Upper lobe of left lung (tissue), 6 donors: ENCODE measurements around the gene RPS14. TPM values are rescaled to one million over a fixed set of nuclear protein-coding genes. Genes with fewer than 3 reads are reported as not detected.

Experiments
- ATAC-seq, 2 donors: fragments of 200-7000 bp; cut with Tn5 transposase; one replicate each; pipeline ENCODE4 v1.9.1; 2022; ENCODE audit warnings: mild to moderate bottlenecking in 2 of 2, moderate library complexity in 2 of 2; ENCODE audit not compliant: low FRiP score in 2 of 2
- DNase-seq, 2 donors: peaks; one replicate each; pipeline ENCODE4 v3.0.0-alpha.2; 2019 to 2020
- H3K27ac ChIP-seq, 4 donors: fragments of 200-600 bp; sonication (generic); one replicate each; pipeline ENCODE4 v1.5.1; 2016 to 2019
- H3K27me3 ChIP-seq, 4 donors: fragments of 200-600 bp; sonication (generic); one replicate each; pipeline ENCODE4 v1.5.1; 2017 to 2019
- H3K36me3 ChIP-seq, 4 donors: fragments of 200-600 bp; sonication (generic); one replicate each; pipeline ENCODE4 v1.5.1; 2016 to 2019
- H3K4me1 ChIP-seq, 4 donors: fragments of 200-600 bp; sonication (generic); one replicate each; pipeline ENCODE4 v1.5.1; 2018 to 2019
- H3K4me3 ChIP-seq, 4 donors: fragments of 200-600 bp; sonication (generic); one replicate each; pipeline ENCODE4 v1.5.1; 2017 to 2019; ENCODE audit warnings: mild to moderate bottlenecking in 2 of 4, moderate library complexity in 1 of 4
- H3K9me3 ChIP-seq, 4 donors: fragments of 200-600 bp; sonication (generic); one replicate each; pipeline ENCODE4 v1.5.1; 2018 to 2019
- EP300 ChIP-seq, 4 donors: sonication (generic); formaldehyde crosslinking; IDR thresholded peaks; one replicate each; pipeline ENCODE4 v1.5.1; 2017; ENCODE audit warnings: antibody characterized with exemption in 4 of 4, control low read depth in 2 of 4
- POLR2A ChIP-seq, 4 donors: fragments of 450-650 bp; IDR thresholded peaks; one replicate each; pipeline ENCODE4 v1.5.1; 2016 to 2017; ENCODE audit warnings: antibody characterized with exemption in 4 of 4, mild to moderate bottlenecking in 2 of 4
- POLR2AphosphoS5 ChIP-seq, 2 donors: sonication (generic); formaldehyde crosslinking; IDR thresholded peaks; one replicate each; pipeline ENCODE4 v1.5.1; 2017; ENCODE audit warnings: antibody characterized with exemption in 2 of 2
- WGBS, 2 donors: methylation state at CpG; one replicate each; pipeline ENCODE4 v1.1.5; 2017 to 2018; 5-methylcytosine and 5-hydroxymethylcytosine counted together
- total RNA-seq, 6 donors: library from RNA; depleted of rRNA in 4 of 6; stranded (reverse); fragments of >200 nt in 4 of 6; gene quantifications; one replicate each; pipeline versions ENCODE4 v1.1.0 to v1.2.1, GENCODE V29; 2016 to 2021
- TF ChIP-seq, protein P1 (sequence below), 6 experiments: fragments of 450-650 bp in 4 of 6; fragments of 200-600 bp in 2 of 6; sonication (generic) in 2 of 6; IDR thresholded peaks; one replicate each; pipeline ENCODE4 v1.5.1; 2016 to 2019; ENCODE audit warnings: antibody characterized with exemption in 6 of 6
- donor health status: DM: no; HTN: no; CAD: no; lungs with moderate emphysema.
- donor health status: DM: no; HTN: yes; CAD: no; lungs with severe emphysema.

Gene RPS14
- total RNA-seq, 6 donors from 2014 or later = 806 to 1,982 (median 1,727) TPM

DNA sequence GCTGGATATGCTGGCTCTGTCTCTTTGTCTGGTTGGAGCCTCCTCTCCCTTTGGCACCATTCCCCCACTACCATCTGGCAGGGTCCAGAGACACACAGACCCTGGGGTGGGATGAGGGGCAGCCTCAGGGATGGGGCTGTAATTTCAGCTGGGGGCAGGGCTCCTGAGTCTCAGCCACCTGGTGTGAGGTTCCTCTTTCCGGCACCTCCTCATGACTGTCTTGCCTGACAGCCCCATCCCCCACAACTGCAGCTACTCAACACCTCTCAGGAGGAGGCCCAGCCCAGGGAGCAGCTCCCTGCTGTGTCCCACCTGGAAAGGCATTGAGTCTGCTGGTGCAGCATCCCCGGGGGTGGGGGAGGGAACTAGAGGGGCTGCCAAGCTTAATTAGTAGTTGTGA is 11.7 kb upstream of the RPS14 start:
- DNase-seq (peak in 1 of 2 donors; percentile 65), ATAC-seq (no peak)
- Histone ChIP-seq H3K4me3 (no peak overlapping the region), H3K27me3 (no peaks in the 10 kb centered on the region), H3K36me3 (no peaks in the 10 kb centered on the region), H3K4me1 (peaks cover 17 to 30% (median 25%) of the 10 kb centered on the region in 4 donors), H3K9me3 (no peaks in the 10 kb centered on the region), H3K27ac (peak overlapping the region in 3 of 4 donors; percentile 19 to 70 (median 59))
- TF ChIP-seq EP300 (IDR thresholded peaks at IDR 0.05) (no peak), POLR2AphosphoS5 (IDR thresholded peaks at IDR 0.05) (no peak), POLR2A (IDR thresholded peaks at IDR 0.05) (no peak)
- TF ChIP-seq, protein P1, sequence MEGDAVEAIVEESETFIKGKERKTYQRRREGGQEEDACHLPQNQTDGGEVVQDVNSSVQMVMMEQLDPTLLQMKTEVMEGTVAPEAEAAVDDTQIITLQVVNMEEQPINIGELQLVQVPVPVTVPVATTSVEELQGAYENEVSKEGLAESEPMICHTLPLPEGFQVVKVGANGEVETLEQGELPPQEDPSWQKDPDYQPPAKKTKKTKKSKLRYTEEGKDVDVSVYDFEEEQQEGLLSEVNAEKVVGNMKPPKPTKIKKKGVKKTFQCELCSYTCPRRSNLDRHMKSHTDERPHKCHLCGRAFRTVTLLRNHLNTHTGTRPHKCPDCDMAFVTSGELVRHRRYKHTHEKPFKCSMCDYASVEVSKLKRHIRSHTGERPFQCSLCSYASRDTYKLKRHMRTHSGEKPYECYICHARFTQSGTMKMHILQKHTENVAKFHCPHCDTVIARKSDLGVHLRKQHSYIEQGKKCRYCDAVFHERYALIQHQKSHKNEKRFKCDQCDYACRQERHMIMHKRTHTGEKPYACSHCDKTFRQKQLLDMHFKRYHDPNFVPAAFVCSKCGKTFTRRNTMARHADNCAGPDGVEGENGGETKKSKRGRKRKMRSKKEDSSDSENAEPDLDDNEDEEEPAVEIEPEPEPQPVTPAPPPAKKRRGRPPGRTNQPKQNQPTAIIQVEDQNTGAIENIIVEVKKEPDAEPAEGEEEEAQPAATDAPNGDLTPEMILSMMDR (IDR thresholded peaks at IDR 0.05) = no peak
- WGBS, 2 donors = 14 to 51% methylated on average over 1 to 2 of the region's 2 CpGs

DNA sequence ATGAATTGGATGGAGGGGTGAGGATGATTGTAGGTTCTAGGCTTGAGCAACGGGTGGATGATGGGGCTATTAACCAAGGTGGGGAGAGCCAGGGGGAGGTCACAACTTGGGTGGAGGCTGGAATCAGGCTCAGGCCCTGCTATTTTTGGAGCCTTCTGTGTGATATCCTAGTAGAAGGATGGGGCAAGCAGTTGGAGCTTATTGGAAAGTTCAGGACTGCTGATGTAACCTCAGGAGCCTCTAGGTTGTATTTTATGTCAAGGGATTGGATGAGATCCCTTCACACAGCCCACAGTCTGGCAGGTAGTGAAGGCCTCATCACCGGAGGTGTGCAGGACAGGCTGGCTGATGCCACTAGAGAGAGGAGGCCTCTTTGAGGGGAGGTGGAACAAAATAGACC is 11.2 kb upstream of the RPS14 start:
- peak overlapping the region in 3 of 4 donors; percentile 19 to 70 (median 59) for H3K27ac ChIP-seq
- H3K36me3 ChIP-seq = no peaks in the 10 kb centered on the region
- no peak overlapping the region for H3K4me3 ChIP-seq
- ATAC-seq (no peak), DNase-seq (no peak)
- H3K27me3 ChIP-seq = no peaks in the 10 kb centered on the region
- no peaks in the 10 kb centered on the region for H3K9me3 ChIP-seq
- H3K4me1 ChIP-seq = peaks cover 17 to 27% (median 21%) of the 10 kb centered on the region in 4 donors
- TF ChIP-seq POLR2AphosphoS5 (IDR thresholded peaks at IDR 0.05) (no peak), POLR2A (IDR thresholded peaks at IDR 0.05) (no peak), EP300 (IDR thresholded peaks at IDR 0.05) (no peak)
- TF ChIP-seq, protein P1 (IDR thresholded peaks at IDR 0.05) = no peak
- 38 to 53% methylated on average over 2 of the region's 2 CpGs for WGBS, 2 donors

DNA sequence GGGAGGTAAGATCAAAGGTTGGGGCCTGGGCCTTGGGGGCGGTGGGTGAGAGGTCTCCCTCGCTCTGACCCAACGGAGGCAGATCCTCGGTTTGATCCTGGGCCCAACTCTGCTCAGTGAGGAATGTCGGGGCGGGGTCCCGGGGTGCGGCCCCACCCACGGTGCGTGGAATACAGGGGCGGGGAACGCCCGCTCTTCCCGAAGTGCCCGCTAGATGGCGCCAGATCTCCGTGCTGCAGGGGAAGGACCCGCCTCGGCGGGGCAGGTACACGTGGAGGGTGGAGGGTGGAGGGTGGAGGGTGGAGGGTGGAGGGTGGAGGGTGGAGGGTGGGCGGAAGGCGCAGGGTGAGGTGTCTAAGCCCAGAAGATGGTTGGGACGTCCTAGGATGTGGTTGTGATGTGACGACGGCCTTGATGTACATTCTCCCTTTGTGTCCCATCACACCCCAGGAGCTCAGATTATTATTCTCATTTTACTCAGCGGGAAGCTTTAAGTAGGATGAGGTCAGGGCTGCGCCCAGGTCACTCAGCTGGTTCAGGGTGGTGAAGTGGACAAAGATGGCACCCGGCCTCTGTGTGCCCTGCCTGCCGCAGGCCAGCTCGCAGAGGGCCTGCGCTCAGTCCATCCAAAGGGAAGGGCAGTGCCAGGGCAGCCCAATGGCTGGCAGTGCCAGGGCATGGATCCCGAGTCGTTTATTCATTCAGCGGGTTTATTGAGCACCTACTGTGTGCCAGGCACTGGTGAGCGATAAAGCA is 9.4 kb upstream of the RPS14 start:
- H3K4me3 ChIP-seq = peak overlapping the region in 3 of 4 donors; percentile 13 to 38 (median 24)
- TF ChIP-seq POLR2AphosphoS5 (IDR thresholded peaks at IDR 0.05) (no peak), POLR2A (IDR thresholded peaks at IDR 0.05) (no peak), EP300 (IDR thresholded peaks at IDR 0.05) (no peak)
- TF ChIP-seq, protein P1 (IDR thresholded peaks at IDR 0.05) = peak; percentile 83 to 91 (median 88)
- 17 to 24% methylated on average over 12 to 36 of the region's 36 CpGs for WGBS, 2 donors
- peak; percentile 95 to 97 for ATAC-seq
- peak overlapping the region in 3 of 4 donors; percentile 26 to 67 (median 57) for H3K27ac ChIP-seq
- peak; percentile 75 to 96 for DNase-seq
- no peaks in the 10 kb centered on the region for H3K36me3 ChIP-seq
- H3K4me1 ChIP-seq = peaks cover 6 to 14% (median 10%) of the 10 kb centered on the region in 4 donors
- H3K9me3 ChIP-seq = no peaks in the 10 kb centered on the region
- no peaks in the 10 kb centered on the region for H3K27me3 ChIP-seq

DNA sequence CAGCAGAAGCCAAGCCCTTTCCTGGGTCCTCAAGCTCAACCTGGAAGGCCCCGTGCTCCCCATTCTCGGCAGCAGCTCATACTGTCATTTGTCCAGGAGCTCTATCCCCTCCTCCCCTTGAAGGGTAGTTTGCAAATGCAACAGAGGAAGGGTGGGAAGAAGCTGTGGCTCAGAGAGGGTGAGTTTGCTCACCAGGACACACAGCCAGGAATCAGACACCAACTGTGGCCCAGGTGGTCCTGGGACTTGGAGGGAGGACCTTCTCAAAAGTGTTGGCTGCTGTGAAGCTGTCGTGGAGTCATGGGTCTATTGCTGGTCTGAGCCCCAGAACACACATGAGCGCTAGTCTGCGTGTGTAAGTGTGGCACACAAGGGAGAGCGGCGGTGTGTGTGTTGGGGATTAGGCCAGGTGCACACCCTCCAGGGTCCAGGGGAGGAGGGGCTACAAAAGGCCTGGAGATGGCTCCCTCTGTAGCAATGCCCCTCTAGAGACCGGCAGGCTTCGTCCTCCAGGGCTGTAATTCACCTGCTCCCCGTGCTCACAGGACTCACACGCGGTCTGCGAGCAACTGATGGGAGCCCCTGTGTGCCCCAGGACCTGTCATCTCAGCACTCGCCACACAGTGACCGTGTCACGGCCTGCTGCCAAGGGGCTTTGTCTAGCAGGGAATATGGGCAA is 8.2 kb upstream of the RPS14 start:
- H3K4me3 ChIP-seq = no peak overlapping the region
- H3K27me3 ChIP-seq = no peaks in the 10 kb centered on the region
- TF ChIP-seq, protein P1 (IDR thresholded peaks at IDR 0.05) = no peak
- no peak for TF ChIP-seq POLR2A (IDR thresholded peaks at IDR 0.05)
- H3K4me1 ChIP-seq = peaks cover 7 to 19% (median 13%) of the 10 kb centered on the region in 4 donors
- WGBS, 2 donors = 83 to 87% methylated on average over 5 to 16 of the region's 16 CpGs
- DNase-seq (no peak), ATAC-seq (no peak)
- no peaks in the 10 kb centered on the region for H3K36me3 ChIP-seq
- H3K27ac ChIP-seq = no peak overlapping the region
- no peaks in the 10 kb centered on the region for H3K9me3 ChIP-seq
